ENCODE results near the gene CES5A. TPM values are rescaled to one million over a fixed set of nuclear protein-coding genes. Genes with fewer than 3 reads are reported as not detected.
"Not testable (repeated sequence)": the region's sequence is repeated elsewhere in the genome, so short reads cannot be mapped to it uniquely, and the experiment has no call there.

CES5A gene
- total RNA-seq, 1 experiment from 2014 or later, result not detected

DNA sequence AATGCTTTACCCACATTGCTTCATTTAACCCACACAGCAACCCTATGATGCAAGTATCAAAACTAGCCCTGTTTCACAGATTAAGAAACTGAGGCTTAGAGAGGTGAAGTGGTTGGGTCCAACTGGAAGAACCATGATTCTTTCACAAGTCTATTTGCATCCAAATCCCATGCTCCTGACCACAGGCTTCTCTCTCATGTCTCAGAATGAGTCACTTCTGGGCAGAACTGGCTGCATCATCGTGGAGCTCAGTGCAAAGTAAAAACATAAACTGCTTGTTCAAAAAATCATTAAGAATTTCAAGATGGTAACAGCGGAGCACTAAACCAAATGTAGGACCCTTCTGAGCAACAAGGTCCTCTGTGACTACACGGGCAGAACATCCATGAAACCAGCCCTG is 22.1 kb downstream of the CES5A start:
- H3K27me3 ChIP-seq (ENCODE audit: control insufficient read depth, insufficient read depth, low read length), result no peaks in the 10 kb centered on the region
- DNase-seq, result no peak
- H3K36me3 ChIP-seq (replicated peaks; ENCODE audit: control insufficient read depth, insufficient read depth, low read length), result no peaks in the 10 kb centered on the region
- H3K4me3 ChIP-seq (ENCODE audit: insufficient read depth, low read depth, low read length), result no peak overlapping the region

DNA sequence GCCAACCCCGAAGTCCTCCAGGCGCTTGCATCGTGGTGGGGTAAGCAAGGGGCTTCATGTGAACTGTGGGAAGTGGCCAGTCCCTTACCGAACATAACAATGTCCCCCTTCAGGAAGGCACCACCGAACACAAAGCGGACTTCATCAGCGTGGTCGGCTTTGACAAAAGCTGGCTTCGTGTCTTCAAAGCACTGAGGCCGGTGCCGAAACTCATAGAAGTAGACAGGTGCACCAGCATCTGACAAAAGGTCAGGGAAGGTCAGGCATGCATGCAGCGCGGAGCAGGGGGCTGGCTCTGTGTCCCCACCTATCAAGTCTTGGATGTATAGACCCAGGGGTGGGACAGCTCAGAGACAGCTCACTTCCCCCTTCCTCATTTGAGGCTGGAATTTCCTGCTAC is 25.6 kb downstream of the CES5A start:
- H3K36me3 ChIP-seq (replicated peaks; ENCODE audit: control insufficient read depth, insufficient read depth, low read length), result no peaks in the 10 kb centered on the region
- H3K4me3 ChIP-seq (ENCODE audit: insufficient read depth, low read depth, low read length), result no peak overlapping the region
- no peaks in the 10 kb centered on the region for H3K27me3 ChIP-seq (ENCODE audit: control insufficient read depth, insufficient read depth, low read length)
- no peak for DNase-seq

DNA sequence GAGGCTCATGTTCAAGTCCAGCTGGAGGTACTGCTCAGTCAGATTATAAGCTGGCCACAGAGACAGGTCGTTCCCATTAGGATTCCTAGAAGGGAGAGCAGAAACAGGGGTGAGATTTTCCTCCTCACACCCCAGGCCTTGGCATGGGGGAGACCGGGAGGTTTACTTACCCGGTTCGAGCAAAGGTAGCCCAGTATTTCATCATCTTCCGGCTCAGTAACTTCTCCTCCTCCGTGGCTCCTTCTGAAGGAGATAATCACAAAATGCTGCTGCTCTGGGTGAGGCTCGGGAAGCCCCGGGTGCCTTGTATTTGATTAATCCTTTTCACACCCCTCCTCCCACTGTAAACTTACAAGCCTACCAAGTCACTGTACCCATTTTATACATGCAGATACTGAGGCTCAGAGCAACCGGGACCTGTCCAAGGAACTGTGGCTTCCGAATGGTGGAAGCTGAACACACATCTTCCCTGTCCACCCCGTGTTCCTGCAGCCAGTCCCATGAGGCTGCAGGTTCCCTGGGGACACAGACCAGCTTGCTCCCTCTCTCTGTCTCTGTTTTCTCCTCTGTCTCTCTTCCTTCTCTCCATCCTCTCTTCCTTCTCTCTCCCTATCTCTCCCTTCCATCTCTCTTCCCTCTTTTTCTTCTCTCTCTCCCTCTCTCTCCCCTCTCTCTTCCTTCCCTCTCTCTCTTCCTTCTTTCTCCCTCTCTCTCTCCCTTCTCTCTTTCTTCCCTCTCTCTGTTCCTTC is 28.4 kb downstream of the CES5A start:
- no peaks in the 10 kb centered on the region for H3K27me3 ChIP-seq (ENCODE audit: control insufficient read depth, insufficient read depth, low read length)
- H3K36me3 ChIP-seq (replicated peaks; ENCODE audit: control insufficient read depth, insufficient read depth, low read length), result no peaks in the 10 kb centered on the region
- DNase-seq, result no peak

DNA sequence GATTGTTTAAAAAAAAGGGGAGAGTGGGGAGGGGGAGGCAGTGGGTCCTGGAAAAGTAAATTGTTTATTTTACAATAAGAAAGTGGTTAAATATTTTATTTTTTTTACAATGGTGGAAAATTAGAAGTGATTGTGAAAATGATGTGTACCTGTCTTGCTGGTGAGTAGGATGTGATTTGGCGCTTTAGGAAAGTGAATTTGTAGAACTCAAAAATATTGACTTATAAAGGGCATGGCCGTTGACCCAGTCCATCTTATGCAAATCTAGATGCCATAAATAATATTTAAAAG is 32.1 kb downstream of the CES5A start:
- DNase-seq, result no peak
- Histone ChIP-seq H3K27me3 (ENCODE audit: control insufficient read depth, insufficient read depth, low read length) (no peaks in the 10 kb centered on the region), H3K36me3 (replicated peaks; ENCODE audit: control insufficient read depth, insufficient read depth, low read length) (no peaks in the 10 kb centered on the region)

More for the DNA sequence above, 28.4 kb downstream of the CES5A start:
- H3K4me3 ChIP-seq (ENCODE audit: insufficient read depth, low read depth, low read length), result no peak overlapping the region

DNA sequence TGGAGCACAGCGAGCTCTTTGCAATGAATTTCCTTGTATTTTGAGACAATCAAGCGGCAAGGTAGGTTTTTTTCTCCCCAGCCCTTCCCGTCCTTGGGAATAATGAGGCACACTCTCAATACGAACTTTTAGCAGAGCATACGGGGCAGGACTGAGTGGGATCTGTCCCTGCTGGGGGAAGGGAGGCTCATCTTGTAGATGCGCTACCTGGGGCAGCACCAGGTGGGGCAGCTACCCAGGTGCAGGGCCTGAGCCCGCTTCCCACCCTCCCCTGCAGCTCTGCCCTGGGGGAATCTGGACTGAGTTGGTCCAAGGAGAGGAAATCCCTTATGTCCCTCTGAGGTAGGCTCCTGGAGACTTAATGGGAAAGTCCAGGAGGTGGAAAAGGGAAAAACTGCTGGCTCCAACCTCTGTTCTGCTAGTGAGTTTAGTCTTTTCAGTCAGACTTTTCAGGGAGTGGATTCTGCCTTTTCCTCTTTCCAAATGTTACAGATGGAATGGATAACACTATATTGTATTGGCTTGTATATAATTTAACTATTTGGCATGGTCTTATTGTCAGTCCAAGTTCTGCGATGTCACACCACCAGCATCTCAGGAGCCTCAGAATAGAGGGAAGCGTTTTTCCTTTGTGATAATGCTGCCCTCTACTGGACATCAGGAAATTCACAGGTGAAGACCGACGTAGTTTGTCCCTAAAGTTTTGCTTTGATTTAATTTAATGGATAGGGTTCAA is 32.6 kb downstream of the CES5A start:
- DNase-seq, result peak; percentile 75
- no peaks in the 10 kb centered on the region for H3K36me3 ChIP-seq (replicated peaks; ENCODE audit: control insufficient read depth, insufficient read depth, low read length)
- H3K27me3 ChIP-seq (ENCODE audit: control insufficient read depth, insufficient read depth, low read length), result no peaks in the 10 kb centered on the region
- no peak overlapping the region for H3K4me3 ChIP-seq (ENCODE audit: insufficient read depth, low read depth, low read length)

More for the DNA sequence above, 32.1 kb downstream of the CES5A start:
- no peak overlapping the region for H3K4me3 ChIP-seq (ENCODE audit: insufficient read depth, low read depth, low read length)

DNA sequence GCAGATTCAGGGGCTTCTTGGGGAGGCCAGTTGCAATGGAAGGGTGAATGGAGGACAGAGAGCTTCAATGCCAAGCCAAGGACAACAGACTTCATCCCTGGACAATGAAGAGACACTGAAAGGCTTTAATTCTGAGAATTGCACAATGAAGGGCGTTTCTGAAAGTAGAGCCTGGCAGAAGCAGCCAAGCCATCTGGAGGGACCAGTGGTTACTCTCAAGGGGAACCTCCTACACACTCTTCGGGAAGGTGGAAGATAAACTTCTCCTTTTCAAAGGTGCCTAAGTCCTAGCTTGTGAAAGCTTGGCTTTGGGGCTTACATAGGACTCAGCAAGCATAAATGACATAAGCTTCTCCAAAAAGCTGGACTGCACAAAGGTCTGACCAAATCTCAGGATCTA is 36.1 kb downstream of the CES5A start:
- no peaks in the 10 kb centered on the region for H3K27me3 ChIP-seq (ENCODE audit: control insufficient read depth, insufficient read depth, low read length)
- no peaks in the 10 kb centered on the region for H3K36me3 ChIP-seq (replicated peaks; ENCODE audit: control insufficient read depth, insufficient read depth, low read length)
- no peak overlapping the region for H3K4me3 ChIP-seq (ENCODE audit: insufficient read depth, low read depth, low read length)
- no peak for DNase-seq

DNA sequence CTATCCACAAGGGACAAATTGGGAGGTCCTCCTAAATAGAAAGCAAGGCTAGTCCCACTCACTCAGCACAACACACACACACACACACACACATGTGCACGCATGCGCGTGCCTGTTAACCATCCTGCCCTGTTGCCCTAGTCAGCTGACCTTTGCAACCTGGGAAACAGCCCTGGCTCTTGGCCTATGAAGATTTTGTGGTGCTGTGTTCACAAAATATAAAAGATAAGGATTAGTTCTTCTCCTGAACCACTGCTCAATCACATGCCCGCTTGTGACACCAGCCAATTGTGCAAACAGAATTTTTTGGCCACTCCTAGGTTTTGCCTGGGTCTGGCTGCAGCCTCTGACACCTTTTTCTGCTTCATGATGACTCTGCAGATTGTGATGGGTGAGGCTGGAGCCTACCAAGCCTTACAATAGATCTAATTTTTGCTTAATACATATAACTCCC is 39.0 kb downstream of the CES5A start:
- no peak for DNase-seq
- H3K27me3 ChIP-seq (ENCODE audit: control insufficient read depth, insufficient read depth, low read length), result no peaks in the 10 kb centered on the region
- H3K4me3 ChIP-seq (ENCODE audit: insufficient read depth, low read depth, low read length), result no peak overlapping the region
- no peaks in the 10 kb centered on the region for H3K36me3 ChIP-seq (replicated peaks; ENCODE audit: control insufficient read depth, insufficient read depth, low read length)

DNA sequence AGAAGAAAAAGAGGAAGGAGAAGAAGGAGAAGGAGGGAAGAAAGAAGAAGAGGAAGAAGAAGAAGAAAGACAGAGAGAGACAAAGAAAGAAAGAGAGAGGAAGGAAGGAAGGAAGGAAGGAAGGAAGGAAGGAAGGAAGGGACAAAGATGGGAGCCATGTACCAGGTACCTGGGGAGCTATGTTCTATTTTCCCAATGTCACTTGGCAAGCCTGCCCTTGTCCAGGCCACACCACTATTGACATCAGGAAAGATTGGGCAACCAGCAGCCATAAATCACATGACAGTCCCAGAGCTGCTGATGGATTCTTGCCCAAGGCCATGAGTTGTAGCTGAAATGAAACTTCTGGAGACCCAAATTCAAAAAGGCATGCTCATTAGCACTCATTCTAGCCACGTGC is 39.6 kb downstream of the CES5A start:
- Histone ChIP-seq H3K36me3 (replicated peaks; ENCODE audit: control insufficient read depth, insufficient read depth, low read length) (no peaks in the 10 kb centered on the region), H3K27me3 (ENCODE audit: control insufficient read depth, insufficient read depth, low read length) (no peaks in the 10 kb centered on the region), H3K4me3 (ENCODE audit: insufficient read depth, low read depth, low read length) (no peak overlapping the region)
- no peak for DNase-seq

DNA sequence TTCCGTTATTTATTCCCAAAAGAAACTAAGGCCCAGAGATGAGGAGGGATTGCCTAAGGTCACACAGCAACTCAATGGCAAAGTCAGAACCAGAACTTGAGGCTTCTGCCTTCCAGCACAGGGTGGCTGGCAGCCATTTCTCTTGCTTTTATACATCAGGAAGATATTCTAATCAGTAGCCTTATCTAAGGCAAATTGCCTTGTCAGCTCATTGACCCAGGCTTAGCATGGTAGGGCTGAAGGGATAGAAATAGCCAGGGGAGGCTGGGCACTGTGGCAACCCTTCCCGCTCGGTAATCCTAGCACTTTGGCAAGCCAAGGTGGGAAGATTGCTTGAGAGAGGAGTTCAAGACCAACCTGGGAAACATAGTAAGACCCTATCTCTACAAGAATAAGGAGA is 40.0 kb downstream of the CES5A start:
- not testable (repeated sequence) for H3K4me3 ChIP-seq (ENCODE audit: insufficient read depth, low read depth, low read length); DNase-seq; H3K36me3 ChIP-seq (replicated peaks; ENCODE audit: control insufficient read depth, insufficient read depth, low read length); H3K27me3 ChIP-seq (ENCODE audit: control insufficient read depth, insufficient read depth, low read length)

DNA sequence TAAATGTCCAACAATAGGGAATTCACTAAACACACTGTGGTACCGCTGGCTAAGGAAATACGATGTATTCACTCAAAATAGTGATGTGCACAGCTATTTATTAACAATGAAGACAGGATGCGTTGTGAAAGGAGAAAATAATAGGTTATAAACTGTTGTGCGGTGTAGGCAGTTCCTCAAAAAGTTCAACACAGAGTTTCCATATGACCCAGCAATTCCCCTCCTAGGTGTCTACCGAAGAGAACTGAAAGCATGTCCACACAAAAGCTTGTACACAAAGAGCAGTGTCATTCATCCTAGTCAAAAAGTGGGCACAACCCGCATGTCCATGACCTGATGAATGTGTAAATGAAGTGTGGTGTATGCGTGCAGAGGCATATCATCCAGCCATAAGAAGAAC is 41.1 kb downstream of the CES5A start:
- H3K36me3 ChIP-seq (replicated peaks; ENCODE audit: control insufficient read depth, insufficient read depth, low read length), result no peaks in the 10 kb centered on the region
- H3K4me3 ChIP-seq (ENCODE audit: insufficient read depth, low read depth, low read length), result no peak overlapping the region
- DNase-seq, result no peak
- H3K27me3 ChIP-seq (ENCODE audit: control insufficient read depth, insufficient read depth, low read length), result no peaks in the 10 kb centered on the region

DNA sequence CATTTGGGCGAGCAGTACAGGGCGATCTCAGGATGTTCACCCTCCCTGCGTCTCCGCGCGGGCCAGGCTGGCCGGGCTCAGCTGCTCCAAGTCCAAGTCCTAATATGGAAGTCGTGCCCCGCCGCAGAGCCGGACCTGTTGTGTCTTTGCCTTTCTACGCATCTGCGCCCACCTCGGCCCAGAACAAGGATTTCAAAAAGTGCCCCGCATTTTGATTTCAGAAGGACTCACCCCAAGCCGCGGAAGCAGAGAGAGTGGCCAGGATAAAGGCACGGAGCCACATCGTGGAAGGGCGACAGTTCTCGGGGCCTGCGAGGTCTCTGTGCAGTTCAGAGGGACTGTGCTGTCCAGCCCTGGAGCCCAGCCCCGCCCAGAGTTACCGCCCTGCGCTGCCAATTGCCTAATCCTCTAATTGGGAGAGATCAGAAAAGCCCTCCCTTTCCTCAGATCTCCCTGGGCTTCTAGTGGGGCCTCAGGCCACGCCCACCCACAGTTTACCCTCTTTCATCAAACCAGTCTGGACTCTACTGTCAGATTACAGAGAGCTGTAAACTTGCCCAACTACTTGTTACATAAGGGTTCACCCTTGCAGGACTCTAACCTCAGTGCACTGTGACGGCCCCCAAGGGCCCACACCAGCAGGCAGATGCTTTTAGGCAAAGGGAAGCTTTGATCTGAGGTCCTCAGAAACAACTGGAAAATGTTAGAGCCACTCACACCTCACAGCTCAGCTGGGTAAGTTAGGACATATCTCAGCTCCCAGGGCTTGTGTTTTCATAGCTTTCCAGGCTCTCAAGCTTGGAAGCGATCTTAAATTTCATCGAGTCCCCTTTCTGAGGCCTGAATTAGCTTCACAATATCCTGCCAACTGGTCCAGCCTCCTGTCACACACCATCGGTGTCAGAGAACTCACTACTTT is 42.1 kb downstream of the CES5A start, which contains the start of gene CES1:
Gene CES1 (minus strand): TSS at position 324 of the 919 bp plus-strand sequence. CDS start 41 bp downstream, at position 283.
- Histone ChIP-seq H3K27me3 (ENCODE audit: control insufficient read depth, insufficient read depth, low read length) (no peaks in the 10 kb centered on the region), H3K4me3 (ENCODE audit: insufficient read depth, low read depth, low read length) (no peak within 1 kb of the TSS), H3K36me3 (replicated peaks; ENCODE audit: control insufficient read depth, insufficient read depth, low read length) (no peaks in the 10 kb centered on the region)
- DNase-seq, result no peak

DNA sequence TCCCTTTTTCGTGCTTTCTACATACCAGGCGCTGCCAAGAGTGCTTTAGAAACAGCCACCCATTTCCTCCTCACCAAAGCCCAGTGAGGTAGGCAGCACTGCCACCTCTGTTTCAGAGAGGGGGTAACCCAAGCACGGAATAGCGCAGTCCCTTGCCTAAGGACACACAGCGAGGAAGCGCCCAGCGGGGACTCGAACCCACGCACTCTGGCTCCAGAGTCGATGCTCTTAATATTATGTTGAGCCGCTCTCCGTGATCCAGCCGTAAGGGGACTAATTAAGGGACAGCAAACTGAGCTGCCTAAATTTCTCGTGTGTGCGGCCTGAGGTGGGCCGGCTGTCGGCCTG is 42.8 kb downstream of the CES5A start:
- H3K27me3 ChIP-seq (ENCODE audit: control insufficient read depth, insufficient read depth, low read length), result no peaks in the 10 kb centered on the region
- H3K4me3 ChIP-seq (ENCODE audit: insufficient read depth, low read depth, low read length), result no peak overlapping the region
- DNase-seq, result no peak
- no peaks in the 10 kb centered on the region for H3K36me3 ChIP-seq (replicated peaks; ENCODE audit: control insufficient read depth, insufficient read depth, low read length)

DNA sequence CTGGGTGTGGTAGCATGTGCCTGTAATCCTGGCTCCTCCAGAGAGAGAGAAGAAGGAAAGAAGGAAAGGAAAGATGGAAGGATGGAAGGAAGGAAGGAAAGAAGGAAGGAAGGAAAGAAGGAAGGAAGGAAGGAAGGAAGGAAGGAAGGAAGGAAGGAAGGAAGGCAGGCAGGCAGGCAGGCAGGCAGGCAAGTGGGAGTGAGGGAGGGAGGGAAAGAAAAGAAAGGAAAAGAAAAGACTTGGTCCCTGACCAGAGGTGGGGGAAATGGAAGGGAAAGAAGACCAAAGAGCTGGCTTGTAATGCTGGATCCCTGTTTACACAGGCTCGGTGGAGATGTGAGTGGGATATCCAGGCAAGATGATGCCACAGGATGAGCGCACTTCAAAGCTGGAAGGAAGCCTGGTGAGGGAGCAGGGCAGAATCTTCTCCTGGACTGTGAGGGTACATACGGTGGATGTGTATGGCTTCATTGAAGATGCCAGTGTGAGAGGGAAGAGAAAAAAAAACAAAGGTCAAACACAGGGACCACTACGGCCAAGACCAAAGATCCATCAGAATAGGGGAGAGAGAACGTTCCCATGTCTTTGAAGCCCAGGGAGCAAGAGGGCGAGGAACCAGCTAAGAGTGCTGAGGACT is 44.4 kb downstream of the CES5A start:
- Histone ChIP-seq H3K27me3 (ENCODE audit: control insufficient read depth, insufficient read depth, low read length) (no peaks in the 10 kb centered on the region), H3K4me3 (ENCODE audit: insufficient read depth, low read depth, low read length) (no peak overlapping the region), H3K36me3 (replicated peaks; ENCODE audit: control insufficient read depth, insufficient read depth, low read length) (no peaks in the 10 kb centered on the region)
- no peak for DNase-seq

DNA sequence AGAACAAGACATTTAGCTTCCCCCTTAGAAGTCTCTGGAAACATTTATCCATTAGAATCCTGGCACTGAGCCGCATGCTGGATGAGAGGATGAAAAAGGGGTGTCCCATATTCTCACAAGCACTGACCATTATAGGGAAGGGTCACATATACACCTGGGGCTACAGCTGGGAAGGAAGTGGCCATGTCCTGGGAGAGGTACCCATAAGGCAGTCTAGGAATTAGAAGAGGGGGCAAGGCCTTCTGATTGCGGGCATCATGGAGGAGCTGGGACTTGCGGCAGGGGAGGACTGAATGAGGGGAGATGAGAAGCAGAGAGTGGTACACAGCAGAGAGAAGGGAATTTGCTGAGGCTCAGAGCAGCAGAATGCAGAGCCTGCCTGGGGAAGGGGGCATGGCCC is 45.9 kb downstream of the CES5A start:
- H3K27me3 ChIP-seq (ENCODE audit: control insufficient read depth, insufficient read depth, low read length); H3K36me3 ChIP-seq (replicated peaks; ENCODE audit: control insufficient read depth, insufficient read depth, low read length); DNase-seq; H3K4me3 ChIP-seq (ENCODE audit: insufficient read depth, low read depth, low read length): not testable (repeated sequence)

All from H7 (cell line).